Measurements from ENCODE around the gene PITPNM2.

DNA sequence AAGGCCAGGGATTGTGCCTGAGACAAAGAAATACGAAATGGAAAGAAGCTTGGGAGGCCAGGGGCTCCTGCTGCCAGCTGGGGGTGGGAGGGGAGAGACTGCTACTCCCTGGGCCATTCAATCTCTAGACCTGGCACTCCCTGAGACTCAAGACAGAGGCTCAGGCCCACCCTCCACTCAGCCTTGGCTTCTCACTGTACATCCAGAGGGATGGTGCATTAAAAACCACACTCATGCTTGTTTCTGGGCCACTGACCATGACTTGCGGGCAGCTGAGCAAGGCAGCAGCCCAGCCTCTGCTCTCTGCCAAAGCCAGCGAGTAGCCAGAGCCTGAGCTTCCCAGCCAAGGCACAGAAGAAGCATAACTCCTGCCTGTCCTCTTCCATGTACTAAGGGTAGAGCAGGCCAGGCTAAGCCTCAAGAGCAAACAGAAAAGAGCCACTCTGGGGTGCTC is 41.5 kb downstream of the PITPNM2 start:
- TF ChIP-seq, protein P1, sequence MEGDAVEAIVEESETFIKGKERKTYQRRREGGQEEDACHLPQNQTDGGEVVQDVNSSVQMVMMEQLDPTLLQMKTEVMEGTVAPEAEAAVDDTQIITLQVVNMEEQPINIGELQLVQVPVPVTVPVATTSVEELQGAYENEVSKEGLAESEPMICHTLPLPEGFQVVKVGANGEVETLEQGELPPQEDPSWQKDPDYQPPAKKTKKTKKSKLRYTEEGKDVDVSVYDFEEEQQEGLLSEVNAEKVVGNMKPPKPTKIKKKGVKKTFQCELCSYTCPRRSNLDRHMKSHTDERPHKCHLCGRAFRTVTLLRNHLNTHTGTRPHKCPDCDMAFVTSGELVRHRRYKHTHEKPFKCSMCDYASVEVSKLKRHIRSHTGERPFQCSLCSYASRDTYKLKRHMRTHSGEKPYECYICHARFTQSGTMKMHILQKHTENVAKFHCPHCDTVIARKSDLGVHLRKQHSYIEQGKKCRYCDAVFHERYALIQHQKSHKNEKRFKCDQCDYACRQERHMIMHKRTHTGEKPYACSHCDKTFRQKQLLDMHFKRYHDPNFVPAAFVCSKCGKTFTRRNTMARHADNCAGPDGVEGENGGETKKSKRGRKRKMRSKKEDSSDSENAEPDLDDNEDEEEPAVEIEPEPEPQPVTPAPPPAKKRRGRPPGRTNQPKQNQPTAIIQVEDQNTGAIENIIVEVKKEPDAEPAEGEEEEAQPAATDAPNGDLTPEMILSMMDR (IDR thresholded peaks at IDR 0.05; ENCODE audit: low read length): no peak
- TF ChIP-seq EZH2 (IDR thresholded peaks at IDR 0.05; ENCODE audit: borderline replicate concordance, low read length): no peak
